Sigmoid colon (tissue), 7 donors: Measurements from ENCODE around the gene C1QTNF1. TPM values are rescaled to one million over a fixed set of nuclear protein-coding genes. Genes with fewer than 3 reads are reported as not detected.
A peak's percentile ranks its signal among the peaks of the same experiment; 100 is the strongest.

Experiments
- DNase-seq: peaks from one replicate; pipeline ENCODE4 v3.0.0-alpha.2; 2019
- H3K27ac ChIP-seq, 4 donors: fragments of 200-600 bp; sonication (generic); one replicate each; pipeline ENCODE4 v1.5.1; 2016 to 2019; ENCODE audit warnings: mild to moderate bottlenecking in 1 of 4
- H3K27me3 ChIP-seq, 3 donors: fragments of 200-600 bp; sonication (generic); one replicate each; pipeline ENCODE4 v1.5.1; 2019; ENCODE audit warnings: mild to moderate bottlenecking in 1 of 3
- H3K36me3 ChIP-seq, 4 donors: fragments of 200-600 bp; sonication (generic); one replicate each; pipeline ENCODE4 v1.5.1; 2016 to 2019
- H3K4me1 ChIP-seq, 4 donors: fragments of 200-600 bp; sonication (generic); one replicate each; pipeline ENCODE4 v1.5.1; 2017 to 2019
- H3K4me3 ChIP-seq, 4 donors: fragments of 200-600 bp; sonication (generic); one replicate each; pipeline ENCODE4 v1.5.1; 2017 to 2019; ENCODE audit warnings: mild to moderate bottlenecking in 2 of 4, moderate library complexity in 1 of 4
- H3K9me3 ChIP-seq, 4 donors: fragments of 200-600 bp in 3 of 4; sonication (generic) in 3 of 4; one replicate each; pipeline versions ENCODE4 v1.5.1 to v1.6.1; 2013 to 2019
- EP300 ChIP-seq, 4 donors: sonication (generic); formaldehyde crosslinking; IDR thresholded peaks; one replicate each; pipeline ENCODE4 v1.6.1; 2017; ENCODE audit warnings: antibody characterized with exemption in 4 of 4
- POLR2A ChIP-seq, 2 donors: fragments of 450-650 bp; IDR thresholded peaks; one replicate each; pipeline ENCODE4 v1.6.1; 2016; ENCODE audit warnings: antibody characterized with exemption in 2 of 2, mild to moderate bottlenecking in 2 of 2, moderate library complexity in 2 of 2
- POLR2AphosphoS5 ChIP-seq, 4 donors: sonication (generic); formaldehyde crosslinking; IDR thresholded peaks; one replicate each; pipeline ENCODE4 v1.6.1; 2017; ENCODE audit warnings: antibody characterized with exemption in 4 of 4
- WGBS, 2 donors: extraction: QIAGEN DNeasy Blood & Tissue Kit; methylation state at CpG; one replicate each; pipeline ENCODE4 v1.1.7; 2013; 5-methylcytosine and 5-hydroxymethylcytosine counted together
- intact Hi-C: fragments of 100-400 bp; cut with DNase I; formaldehyde crosslinking; loops from one replicate; pipeline ENCODE4 v1.15.1; 2023
- polyA plus RNA-seq, 3 donors: library from polyadenylated mRNA; stranded (reverse); fragments of 200-250 nt; gene quantifications; one replicate each; pipeline ENCODE4 v1.2.3, GENCODE V29; 2013
- total RNA-seq, 4 donors: library from RNA; depleted of rRNA; stranded (reverse); fragments of >200 nt; gene quantifications; one replicate each; pipeline ENCODE4 v1.1.0, GENCODE V29; 2016
- TF ChIP-seq, protein P1 (sequence below), 4 experiments: fragments of 450-650 bp in 3 of 4; fragments of 200-600 bp in 1 of 4; IDR thresholded peaks; one replicate each; pipeline ENCODE4 v1.5.1; 2016 to 2019; ENCODE audit warnings: antibody characterized with exemption in 4 of 4, mild to moderate bottlenecking in 3 of 4, moderate library complexity in 2 of 4
- donor health status: healthy with polysubstance abuse.
- donor health status: Bipolar disorder and iron deficiency.
- donor health status: healthy.

C1QTNF1 gene
- total and polyA plus RNA-seq, 7 donors = 1.4 to 34.6 (median 23.9) TPM

DNA sequence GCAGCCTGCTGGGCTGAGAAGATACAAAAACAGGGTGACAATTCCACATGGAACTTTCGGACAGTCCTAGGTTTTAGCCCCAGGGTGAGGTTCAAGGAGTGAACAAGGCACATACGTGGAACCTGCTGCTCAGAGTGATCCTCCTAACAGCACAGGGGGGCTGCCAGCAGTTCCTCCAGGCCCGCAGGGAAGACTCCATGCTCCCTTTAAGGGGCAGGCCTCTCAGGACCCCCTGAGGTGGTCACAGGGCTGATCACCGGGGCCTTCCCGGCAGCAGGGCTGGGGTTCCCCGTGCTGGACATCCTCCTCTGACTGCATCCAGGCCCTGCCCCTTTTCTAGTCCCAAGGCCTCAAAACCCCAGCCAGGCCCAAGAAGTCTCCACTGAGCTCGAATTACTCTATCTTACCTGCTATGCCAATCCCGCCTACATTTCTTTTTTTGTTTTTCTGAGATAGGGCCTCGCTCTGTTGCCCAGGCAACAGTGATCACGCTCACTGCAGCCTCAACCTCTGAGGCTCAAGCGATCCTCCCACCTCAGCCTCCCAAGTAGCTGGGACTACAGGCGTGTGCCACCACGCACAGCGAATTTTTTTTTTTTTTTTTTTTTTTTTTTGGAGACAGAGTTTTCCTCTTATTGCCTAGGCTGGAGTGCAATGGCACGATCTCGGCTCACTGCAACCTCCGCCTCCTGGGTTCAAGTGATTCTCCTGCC, 24.8 kb upstream of the C1QTNF1 start:
- Histone ChIP-seq H3K9me3 (no peaks in the 10 kb centered on the region), H3K27ac (no peak overlapping the region), H3K27me3 (no peaks in the 10 kb centered on the region), H3K4me3 (no peak overlapping the region), H3K36me3 (peaks cover 0 to 43% (median 17%) of the 10 kb centered on the region in 4 donors), H3K4me1 (peaks cover 0 to 12% (median 4%) of the 10 kb centered on the region in 4 donors)
- WGBS, 2 donors = 69 to 86% methylated on average over 17 of the region's 17 CpGs
- DNase-seq = peak; percentile 63
- TF ChIP-seq POLR2A (IDR thresholded peaks at IDR 0.05) (no peak), POLR2AphosphoS5 (IDR thresholded peaks at IDR 0.05) (no peak), EP300 (IDR thresholded peaks at IDR 0.05) (no peak)
- TF ChIP-seq, protein P1, sequence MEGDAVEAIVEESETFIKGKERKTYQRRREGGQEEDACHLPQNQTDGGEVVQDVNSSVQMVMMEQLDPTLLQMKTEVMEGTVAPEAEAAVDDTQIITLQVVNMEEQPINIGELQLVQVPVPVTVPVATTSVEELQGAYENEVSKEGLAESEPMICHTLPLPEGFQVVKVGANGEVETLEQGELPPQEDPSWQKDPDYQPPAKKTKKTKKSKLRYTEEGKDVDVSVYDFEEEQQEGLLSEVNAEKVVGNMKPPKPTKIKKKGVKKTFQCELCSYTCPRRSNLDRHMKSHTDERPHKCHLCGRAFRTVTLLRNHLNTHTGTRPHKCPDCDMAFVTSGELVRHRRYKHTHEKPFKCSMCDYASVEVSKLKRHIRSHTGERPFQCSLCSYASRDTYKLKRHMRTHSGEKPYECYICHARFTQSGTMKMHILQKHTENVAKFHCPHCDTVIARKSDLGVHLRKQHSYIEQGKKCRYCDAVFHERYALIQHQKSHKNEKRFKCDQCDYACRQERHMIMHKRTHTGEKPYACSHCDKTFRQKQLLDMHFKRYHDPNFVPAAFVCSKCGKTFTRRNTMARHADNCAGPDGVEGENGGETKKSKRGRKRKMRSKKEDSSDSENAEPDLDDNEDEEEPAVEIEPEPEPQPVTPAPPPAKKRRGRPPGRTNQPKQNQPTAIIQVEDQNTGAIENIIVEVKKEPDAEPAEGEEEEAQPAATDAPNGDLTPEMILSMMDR (IDR thresholded peaks at IDR 0.05) = no peak
- intact Hi-C loops = no loop called here

DNA sequence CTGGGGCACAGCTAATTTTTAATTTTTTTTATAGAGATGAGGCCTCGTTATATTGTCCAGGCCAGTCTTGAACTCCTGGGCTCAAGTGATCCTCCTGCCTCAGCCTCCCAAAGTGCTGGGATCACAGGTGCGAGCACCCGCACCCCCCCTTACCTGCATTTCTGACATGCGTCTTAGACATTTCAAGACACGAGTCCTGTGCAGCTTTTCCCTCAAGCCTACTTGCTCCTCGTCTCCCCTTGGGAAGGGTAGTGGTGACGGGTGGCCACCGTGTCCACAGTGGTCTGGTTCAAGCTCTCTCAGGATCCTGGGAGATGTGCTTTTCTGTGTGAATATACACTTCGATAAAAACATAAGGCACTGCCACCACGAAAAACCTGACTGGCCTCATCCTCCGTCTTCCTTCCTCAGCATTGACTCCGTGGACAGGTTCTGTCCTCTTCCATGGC, 24.0 kb upstream of the C1QTNF1 start:
- H3K27ac ChIP-seq = no peak overlapping the region
- intact Hi-C loops = no loop called here

DNA sequence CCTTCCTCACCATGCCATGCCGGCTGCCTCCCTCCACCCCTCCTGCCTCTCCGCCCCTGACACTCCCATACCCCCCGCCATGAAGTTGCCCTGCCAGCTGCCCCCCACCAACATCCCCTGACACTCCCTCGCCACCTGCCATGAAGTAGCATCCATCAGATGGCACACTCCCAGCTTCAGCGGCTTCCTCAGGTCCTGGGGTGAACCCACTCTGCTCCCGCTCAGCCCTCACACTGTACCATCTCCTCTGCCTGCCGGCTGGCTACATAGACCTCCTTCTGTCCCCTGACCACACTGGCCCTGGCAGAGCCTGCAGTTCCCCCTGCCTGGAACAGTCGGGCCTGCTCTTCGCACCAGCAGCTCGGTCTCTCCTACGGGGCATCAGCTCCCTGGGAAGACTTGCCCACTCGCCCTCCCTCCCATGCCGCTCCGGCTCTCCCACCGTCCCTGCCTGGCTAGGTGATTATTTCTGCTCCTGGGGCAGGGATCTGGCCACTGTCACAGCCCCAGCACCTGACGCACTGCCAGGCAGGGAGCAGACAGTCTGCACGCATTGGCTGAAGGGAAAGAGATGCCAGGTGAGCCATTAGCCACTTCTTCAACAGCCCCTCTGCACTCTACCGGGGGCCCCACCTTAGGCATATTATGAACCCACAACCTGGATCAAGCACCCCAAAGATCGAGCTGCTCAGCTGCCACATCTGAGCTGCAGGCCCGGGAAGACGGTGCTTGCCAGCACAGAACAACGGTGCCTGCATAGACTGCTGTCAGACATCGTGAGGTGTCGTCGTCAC, 23.4 kb upstream of the C1QTNF1 start:
- WGBS, 2 donors = 40 to 82% methylated on average over 25 of the region's 25 CpGs
- Histone ChIP-seq H3K4me1 (peaks cover 0 to 12% (median 8%) of the 10 kb centered on the region in 4 donors), H3K9me3 (no peaks in the 10 kb centered on the region), H3K4me3 (no peak overlapping the region), H3K36me3 (peaks cover 0 to 31% (median 11%) of the 10 kb centered on the region in 4 donors), H3K27me3 (no peaks in the 10 kb centered on the region), H3K27ac (no peak overlapping the region)
- TF ChIP-seq EP300 (IDR thresholded peaks at IDR 0.05) = no peak
- no peak for TF ChIP-seq POLR2AphosphoS5 (IDR thresholded peaks at IDR 0.05)
- no peak for TF ChIP-seq POLR2A (IDR thresholded peaks at IDR 0.05)
- TF ChIP-seq, protein P1 (IDR thresholded peaks at IDR 0.05) = no peak
- peak; percentile 64 for DNase-seq
- intact Hi-C loops = no loop called here

More for the DNA sequence above, 24.0 kb upstream of the C1QTNF1 start:
- DNase-seq = peak; percentile 35
- TF ChIP-seq EP300 (IDR thresholded peaks at IDR 0.05) (no peak), POLR2A (IDR thresholded peaks at IDR 0.05) (no peak), POLR2AphosphoS5 (IDR thresholded peaks at IDR 0.05) (no peak)
- TF ChIP-seq, protein P1 (IDR thresholded peaks at IDR 0.05) = no peak
- Histone ChIP-seq H3K9me3 (no peaks in the 10 kb centered on the region), H3K4me3 (no peak overlapping the region), H3K36me3 (peaks cover 0 to 37% (median 13%) of the 10 kb centered on the region in 4 donors), H3K4me1 (peaks cover 0 to 12% (median 4%) of the 10 kb centered on the region in 4 donors), H3K27me3 (no peaks in the 10 kb centered on the region)
- 74 to 91% methylated on average over 12 of the region's 12 CpGs for WGBS, 2 donors

DNA sequence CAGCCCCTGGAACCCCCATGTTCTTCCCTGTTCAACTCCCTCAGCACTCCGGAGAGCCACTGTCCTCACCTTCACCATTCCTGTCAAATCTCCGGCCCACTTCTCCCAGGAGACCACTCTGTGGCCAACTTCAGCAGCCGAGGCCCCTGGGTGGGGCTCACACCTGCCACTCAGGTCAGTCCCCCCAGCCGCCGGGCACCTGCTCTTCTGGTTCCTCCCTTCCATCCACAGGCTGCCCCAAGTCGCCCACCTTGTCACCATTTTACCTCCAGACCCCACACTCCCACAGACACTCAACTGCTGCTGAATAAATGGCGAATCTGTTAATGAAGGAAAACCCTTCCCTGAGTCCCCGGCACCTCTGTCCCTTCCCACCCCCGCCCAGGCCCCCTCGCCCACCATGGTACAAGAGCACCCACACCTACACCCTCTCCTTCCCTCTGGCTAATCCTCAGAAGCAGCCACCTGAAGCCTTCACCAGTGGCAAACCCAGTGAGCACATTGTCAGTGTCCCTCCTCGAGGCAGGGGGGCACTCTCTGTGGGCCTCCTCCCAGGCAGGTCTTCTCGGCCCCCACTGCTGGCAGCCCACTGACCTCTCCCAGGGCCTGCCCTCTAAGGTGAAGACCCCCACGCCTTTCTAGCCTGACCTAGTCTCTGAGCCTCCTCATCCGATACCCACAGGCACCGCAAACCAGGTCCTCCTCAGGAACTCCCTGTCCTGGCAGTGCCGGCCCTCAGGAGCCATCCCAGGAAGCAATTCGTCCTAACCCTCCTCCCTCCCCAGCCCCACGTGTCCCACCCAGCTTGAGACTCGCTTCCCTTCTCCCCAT, 22.6 kb upstream of the C1QTNF1 start:
- intact Hi-C loops = no loop called here
- H3K4me1 ChIP-seq = peaks cover 0 to 10% (median 8%) of the 10 kb centered on the region in 4 donors
- WGBS, 2 donors = 40 to 77% methylated on average over 19 of the region's 19 CpGs
- DNase-seq = peak; percentile 58
- no peak overlapping the region for H3K4me3 ChIP-seq
- H3K27me3 ChIP-seq = no peaks in the 10 kb centered on the region
- H3K36me3 ChIP-seq = peaks cover 0 to 23% (median 11%) of the 10 kb centered on the region in 4 donors
- H3K9me3 ChIP-seq = no peaks in the 10 kb centered on the region
- no peak for TF ChIP-seq POLR2AphosphoS5 (IDR thresholded peaks at IDR 0.05)
- no peak for TF ChIP-seq POLR2A (IDR thresholded peaks at IDR 0.05)
- TF ChIP-seq, protein P1 (IDR thresholded peaks at IDR 0.05) = no peak
- H3K27ac ChIP-seq = no peak overlapping the region
